Peyer's patch (tissue), 4 donors: ENCODE data around the gene LUC7L. TPM values are rescaled to one million over a fixed set of nuclear protein-coding genes. Genes with fewer than 3 reads are reported as not detected.
A peak's percentile ranks its signal among the peaks of the same experiment; 100 is the strongest.

Source experiments
- DNase-seq, 3 donors: peaks; one replicate each; pipeline ENCODE4 v3.0.0-alpha.2; 2017 to 2019
- H3K27ac ChIP-seq, 4 donors: fragments of 200-600 bp; sonication (generic); one replicate each; pipeline ENCODE4 v1.5.1; 2016 to 2019
- H3K27me3 ChIP-seq, 2 donors: fragments of 200-600 bp; sonication (generic); one replicate each; pipeline ENCODE4 v1.5.1; 2019
- H3K36me3 ChIP-seq, 3 donors: fragments of 200-600 bp; sonication (generic); one replicate each; pipeline ENCODE4 v1.5.1; 2016 to 2019
- H3K4me1 ChIP-seq, 4 donors: fragments of 200-600 bp; sonication (generic); one replicate each; pipeline ENCODE4 v1.5.1; 2016 to 2019
- H3K4me3 ChIP-seq, 4 donors: fragments of 200-600 bp; sonication (generic); 1 replicate in 3 of 4; 2 replicates in 1 of 4; pipeline ENCODE4 v1.5.1; 2016 to 2019; ENCODE audit warnings: mild to moderate bottlenecking in 1 of 4
- H3K9me3 ChIP-seq, 4 donors: fragments of 200-600 bp; sonication (generic); one replicate each; pipeline ENCODE4 v1.5.1; 2016 to 2019; ENCODE audit warnings: mild to moderate bottlenecking in 1 of 4
- POLR2A ChIP-seq, 2 donors: fragments of 450-650 bp; IDR thresholded peaks; one replicate each; pipeline ENCODE4 v1.5.1; 2017; ENCODE audit warnings: antibody characterized with exemption in 2 of 2, mild to moderate bottlenecking in 2 of 2, moderate library complexity in 2 of 2
- total RNA-seq, 4 donors: library from RNA; depleted of rRNA; stranded (reverse); fragments of >200 nt; gene quantifications; one replicate each; pipeline ENCODE4 v1.1.0, GENCODE V29; 2016
- TF ChIP-seq, protein P1 (sequence below), 6 experiments: fragments of 450-650 bp in 4 of 6; fragments of 200-600 bp in 2 of 6; sonication (generic) in 1 of 6; IDR thresholded peaks; one replicate each; pipeline ENCODE4 v1.5.1; 2017 to 2019; ENCODE audit warnings: antibody characterized with exemption in 6 of 6, mild to moderate bottlenecking in 3 of 6, moderate library complexity in 1 of 6

LUC7L gene
- total RNA-seq, 4 donors from 2014 or later = 87.6 to 440 (median 156) TPM

DNA sequence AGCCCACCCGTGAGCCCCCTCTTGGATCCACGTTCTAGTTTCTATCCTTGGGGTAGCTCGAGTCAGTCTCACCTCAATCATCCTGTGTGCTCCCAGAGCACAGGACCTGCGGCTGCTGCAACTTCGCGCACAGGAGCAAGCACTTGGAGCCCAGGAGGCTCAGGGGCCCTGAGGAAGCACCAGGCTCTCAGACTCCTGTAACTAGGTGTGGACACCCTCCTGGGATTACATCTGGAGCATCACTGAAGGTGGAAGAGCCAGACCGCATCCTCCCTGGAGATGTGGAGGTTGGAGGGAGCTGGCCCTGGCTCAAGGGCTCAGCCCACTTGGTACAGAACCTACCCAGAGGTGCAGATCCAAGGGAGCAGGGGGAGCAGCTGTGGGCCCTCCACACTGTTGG lies 46.2 kb downstream of the LUC7L start:
- H3K4me1 ChIP-seq = peaks cover 7 to 17% (median 12%) of the 10 kb centered on the region in 4 donors
- no peak overlapping the region for H3K27ac ChIP-seq
- TF ChIP-seq, protein P1, sequence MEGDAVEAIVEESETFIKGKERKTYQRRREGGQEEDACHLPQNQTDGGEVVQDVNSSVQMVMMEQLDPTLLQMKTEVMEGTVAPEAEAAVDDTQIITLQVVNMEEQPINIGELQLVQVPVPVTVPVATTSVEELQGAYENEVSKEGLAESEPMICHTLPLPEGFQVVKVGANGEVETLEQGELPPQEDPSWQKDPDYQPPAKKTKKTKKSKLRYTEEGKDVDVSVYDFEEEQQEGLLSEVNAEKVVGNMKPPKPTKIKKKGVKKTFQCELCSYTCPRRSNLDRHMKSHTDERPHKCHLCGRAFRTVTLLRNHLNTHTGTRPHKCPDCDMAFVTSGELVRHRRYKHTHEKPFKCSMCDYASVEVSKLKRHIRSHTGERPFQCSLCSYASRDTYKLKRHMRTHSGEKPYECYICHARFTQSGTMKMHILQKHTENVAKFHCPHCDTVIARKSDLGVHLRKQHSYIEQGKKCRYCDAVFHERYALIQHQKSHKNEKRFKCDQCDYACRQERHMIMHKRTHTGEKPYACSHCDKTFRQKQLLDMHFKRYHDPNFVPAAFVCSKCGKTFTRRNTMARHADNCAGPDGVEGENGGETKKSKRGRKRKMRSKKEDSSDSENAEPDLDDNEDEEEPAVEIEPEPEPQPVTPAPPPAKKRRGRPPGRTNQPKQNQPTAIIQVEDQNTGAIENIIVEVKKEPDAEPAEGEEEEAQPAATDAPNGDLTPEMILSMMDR (IDR thresholded peaks at IDR 0.05) = no peak
- no peak for TF ChIP-seq POLR2A (IDR thresholded peaks at IDR 0.05)
- H3K27me3 ChIP-seq = peaks cover 0 to 28% of the 10 kb centered on the region in 2 donors
- H3K4me3 ChIP-seq = no peak overlapping the region
- peaks cover 0 to 10% (median 0%) of the 10 kb centered on the region in 3 donors for H3K36me3 ChIP-seq
- no peak for DNase-seq
- no peaks in the 10 kb centered on the region for H3K9me3 ChIP-seq

GRCh38 chr16:181565-182021 lies 47.7 kb downstream of the LUC7L start:
- Histone ChIP-seq H3K9me3 (no peaks in the 10 kb centered on the region), H3K4me1 (peaks cover 7 to 17% (median 12%) of the 10 kb centered on the region in 4 donors), H3K36me3 (no peaks in the 10 kb centered on the region), H3K27ac (no peak overlapping the region), H3K27me3 (peaks cover 0 to 38% of the 10 kb centered on the region in 2 donors), H3K4me3 (peak overlapping the region in 1 of 4 donors; percentile 38)
- no peak for DNase-seq
- TF ChIP-seq, protein P1 (IDR thresholded peaks at IDR 0.05) = peak; percentile 92 to 97 (median 94)
- TF ChIP-seq POLR2A (IDR thresholded peaks at IDR 0.05) = no peak

GRCh38 chr16:180681-181564 lies 48.3 kb downstream of the LUC7L start:
- DNase-seq = peak; percentile 70 to 89 (median 88)
- Histone ChIP-seq H3K4me3 (peak overlapping the region; percentile 20 to 39 (median 38)), H3K9me3 (no peaks in the 10 kb centered on the region), H3K27me3 (peaks cover 0 to 38% of the 10 kb centered on the region in 2 donors), H3K27ac (peak overlapping the region in 1 of 4 donors; percentile 17), H3K36me3 (no peaks in the 10 kb centered on the region), H3K4me1 (peaks cover 7 to 17% (median 13%) of the 10 kb centered on the region in 4 donors)
- TF ChIP-seq, protein P1 (IDR thresholded peaks at IDR 0.05) = no peak
- no peak for TF ChIP-seq POLR2A (IDR thresholded peaks at IDR 0.05)

DNA sequence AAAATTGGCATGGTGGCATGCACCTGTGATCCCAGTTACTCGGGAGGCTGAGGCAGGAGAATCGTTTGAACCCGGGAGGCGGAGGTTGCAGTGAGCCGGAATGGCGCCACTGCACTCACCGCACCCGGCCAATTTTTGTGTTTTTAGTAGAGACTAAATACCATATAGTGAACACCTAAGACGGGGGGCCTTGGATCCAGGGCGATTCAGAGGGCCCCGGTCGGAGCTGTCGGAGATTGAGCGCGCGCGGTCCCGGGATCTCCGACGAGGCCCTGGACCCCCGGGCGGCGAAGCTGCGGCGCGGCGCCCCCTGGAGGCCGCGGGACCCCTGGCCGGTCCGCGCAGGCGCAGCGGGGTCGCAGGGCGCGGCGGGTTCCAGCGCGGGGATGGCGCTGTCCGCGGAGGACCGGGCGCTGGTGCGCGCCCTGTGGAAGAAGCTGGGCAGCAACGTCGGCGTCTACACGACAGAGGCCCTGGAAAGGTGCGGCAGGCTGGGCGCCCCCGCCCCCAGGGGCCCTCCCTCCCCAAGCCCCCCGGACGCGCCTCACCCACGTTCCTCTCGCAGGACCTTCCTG lies 49.1 kb downstream of the LUC7L start, which contains the start of gene HBQ1:
Gene HBQ1, plus strand, starts transcription at position 359 of the 575 bp plus-strand sequence. Its CDS starts 28 bp downstream, at position 387.
- TF ChIP-seq POLR2A (IDR thresholded peaks at IDR 0.05) = no peak
- TF ChIP-seq, protein P1 (IDR thresholded peaks at IDR 0.05) = peak in 2 of 6 experiments; percentile 15 to 28
- Histone ChIP-seq H3K4me1 (peaks cover 7 to 17% (median 14%) of the 10 kb centered on the region in 4 donors), H3K27me3 (peaks cover 0 to 42% of the 10 kb centered on the region in 2 donors), H3K9me3 (no peaks in the 10 kb centered on the region), H3K27ac (peak within 1 kb of the TSS in 1 of 4 donors; percentile 17), H3K4me3 (peak within 1 kb of the TSS; percentile 20 to 39 (median 38)), H3K36me3 (no peaks in the 10 kb centered on the region)
- DNase-seq = no peak

- TF ChIP-seq, protein P1 (IDR thresholded peaks at IDR 0.05) = no peak
- no peak for TF ChIP-seq POLR2A (IDR thresholded peaks at IDR 0.05)
- no peak for DNase-seq
- H3K27me3 ChIP-seq = peaks cover 0 to 45% of the 10 kb centered on the region in 2 donors
- H3K36me3 ChIP-seq = no peaks in the 10 kb centered on the region
- H3K9me3 ChIP-seq = no peaks in the 10 kb centered on the region
- H3K27ac ChIP-seq = no peak overlapping the region
- no peak overlapping the region for H3K4me3 ChIP-seq
- H3K4me1 ChIP-seq = peaks cover 7 to 17% (median 14%) of the 10 kb centered on the region in 4 donors
Measured at GRCh38 chr16:179211-180092, 49.8 kb downstream of the LUC7L start.
